Measurements from ENCODE around the gene ITGB4. TPM values are rescaled to one million over a fixed set of nuclear protein-coding genes. Genes with fewer than 3 reads are reported as not detected.

Gene ITGB4
- total and polyA plus RNA-seq, 12 donors, result 4.6 to 17.0 (median 9.0) TPM

DNA sequence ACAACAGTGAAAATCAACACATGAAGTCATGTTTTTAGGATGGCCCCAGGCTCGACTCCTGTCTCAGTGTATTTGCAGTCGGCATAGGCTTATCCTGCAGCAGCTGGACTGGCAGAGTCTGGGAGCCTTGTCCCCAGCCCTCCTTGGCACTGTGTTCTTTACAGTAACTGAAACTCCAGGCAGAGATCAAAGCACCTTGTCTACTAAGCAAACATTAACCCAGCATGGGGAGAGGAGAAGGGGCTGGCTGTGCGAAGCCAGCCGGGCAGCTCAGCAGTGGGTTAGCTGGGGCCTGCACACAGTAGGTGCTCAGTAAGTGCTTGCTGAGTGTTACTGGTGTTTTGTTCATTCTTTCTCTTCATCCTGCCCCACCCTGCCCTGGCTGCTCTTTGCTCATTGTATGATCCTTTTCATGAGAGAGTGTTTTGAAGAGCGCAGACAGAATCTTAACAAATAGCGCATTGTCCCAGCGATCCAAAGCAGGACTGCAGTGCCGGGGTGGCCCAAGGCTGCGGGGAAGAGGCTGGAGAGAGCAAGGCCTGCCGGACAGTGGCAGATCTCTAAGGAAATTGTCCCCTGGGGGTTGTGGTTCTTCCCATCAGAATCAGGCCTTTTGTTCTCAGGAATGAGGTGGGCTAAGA, 23.5 kb upstream of the ITGB4 start:
- Histone ChIP-seq H3K4me1 (peaks cover 20 to 94% (median 67%) of the 10 kb centered on the region in 9 donors), H3K27ac (peak overlapping the region; percentile 35 to 92 (median 70)), H3K4me3 (no peak overlapping the region), H3K36me3 (peaks cover 0 to 95% (median 15%) of the 10 kb centered on the region in 9 donors), H3K9me3 (no peaks in the 10 kb centered on the region), H3K27me3 (no peaks in the 10 kb centered on the region)
- intact Hi-C loops (cut with DNase I), result loop anchor here in 2 of 10 donors (1.0 to 10.0 kb wide), 2 partner anchors 11 to 63 kb away; partner anchors contain the start of gene SMIM5 (in 1 of the 2)
- ATAC-seq, result peak in 1 of 8 donors; percentile 21
- WGBS, 2 donors, result 62 to 65% methylated on average over 10 of the region's 10 CpGs
- no peak for DNase-seq
- TF ChIP-seq, protein P1, sequence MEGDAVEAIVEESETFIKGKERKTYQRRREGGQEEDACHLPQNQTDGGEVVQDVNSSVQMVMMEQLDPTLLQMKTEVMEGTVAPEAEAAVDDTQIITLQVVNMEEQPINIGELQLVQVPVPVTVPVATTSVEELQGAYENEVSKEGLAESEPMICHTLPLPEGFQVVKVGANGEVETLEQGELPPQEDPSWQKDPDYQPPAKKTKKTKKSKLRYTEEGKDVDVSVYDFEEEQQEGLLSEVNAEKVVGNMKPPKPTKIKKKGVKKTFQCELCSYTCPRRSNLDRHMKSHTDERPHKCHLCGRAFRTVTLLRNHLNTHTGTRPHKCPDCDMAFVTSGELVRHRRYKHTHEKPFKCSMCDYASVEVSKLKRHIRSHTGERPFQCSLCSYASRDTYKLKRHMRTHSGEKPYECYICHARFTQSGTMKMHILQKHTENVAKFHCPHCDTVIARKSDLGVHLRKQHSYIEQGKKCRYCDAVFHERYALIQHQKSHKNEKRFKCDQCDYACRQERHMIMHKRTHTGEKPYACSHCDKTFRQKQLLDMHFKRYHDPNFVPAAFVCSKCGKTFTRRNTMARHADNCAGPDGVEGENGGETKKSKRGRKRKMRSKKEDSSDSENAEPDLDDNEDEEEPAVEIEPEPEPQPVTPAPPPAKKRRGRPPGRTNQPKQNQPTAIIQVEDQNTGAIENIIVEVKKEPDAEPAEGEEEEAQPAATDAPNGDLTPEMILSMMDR (IDR thresholded peaks at IDR 0.05), result no peak

DNA sequence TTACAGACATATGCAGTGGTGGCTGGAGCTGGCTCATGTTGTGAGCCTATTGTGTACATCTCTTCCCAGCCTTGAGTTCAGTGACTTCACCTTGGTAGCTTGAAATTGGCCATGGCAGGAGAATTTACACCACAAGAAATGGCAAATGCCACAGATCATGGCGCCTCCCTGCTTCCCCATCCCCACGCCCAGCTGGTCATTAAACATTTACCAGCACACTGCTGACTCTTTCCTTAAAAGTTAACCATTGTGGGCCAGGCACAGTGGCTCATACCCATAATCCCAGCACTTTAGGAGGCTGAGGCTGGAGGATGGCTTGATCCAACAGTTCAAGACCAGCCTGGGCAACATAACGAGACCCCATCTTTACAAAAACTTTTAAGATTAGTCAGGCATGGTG, 22.6 kb upstream of the ITGB4 start:
- H3K36me3 ChIP-seq, result peaks cover 0 to 95% (median 24%) of the 10 kb centered on the region in 9 donors

DNA sequence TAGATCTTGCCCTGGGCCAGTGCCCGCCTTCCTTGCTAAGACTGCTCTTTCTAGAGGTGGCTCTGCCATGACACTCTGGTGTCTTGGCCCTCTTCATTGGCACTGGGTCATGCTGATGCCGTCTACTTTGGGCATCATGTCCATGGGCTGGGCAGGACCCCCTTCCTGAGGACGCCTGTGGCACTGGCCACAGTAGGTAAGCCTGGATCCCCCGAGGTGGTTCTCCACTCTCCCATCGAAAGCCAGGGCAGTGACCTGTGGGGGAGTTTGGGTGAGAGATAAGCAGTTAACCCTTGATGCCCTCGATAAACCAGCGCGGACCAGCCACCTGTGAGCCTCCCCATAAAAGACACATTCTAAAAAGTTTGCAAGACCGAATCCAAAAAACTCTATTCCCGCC, 20.0 kb upstream of the ITGB4 start:
- TF ChIP-seq, protein P1 (IDR thresholded peaks at IDR 0.05), result no peak
- Histone ChIP-seq H3K27me3 (no peaks in the 10 kb centered on the region), H3K4me3 (no peak overlapping the region), H3K4me1 (peaks cover 10 to 70% (median 48%) of the 10 kb centered on the region in 9 donors), H3K27ac (peak overlapping the region in 9 of 10 donors; percentile 44 to 80 (median 72)), H3K9me3 (no peaks in the 10 kb centered on the region), H3K36me3 (peaks cover 0 to 98% (median 47%) of the 10 kb centered on the region in 9 donors)
- intact Hi-C loops (cut with DNase I), result no loop called here
- DNase-seq (no peak), ATAC-seq (no peak)
- 81 to 83% methylated on average over 10 of the region's 10 CpGs for WGBS, 2 donors

More for the DNA sequence above, 22.6 kb upstream of the ITGB4 start:
- no peak for DNase-seq
- ATAC-seq, result no peak
- intact Hi-C loops (cut with DNase I), result loop anchor here in 2 of 10 donors (1.0 to 10.0 kb wide), 2 partner anchors 10 to 64 kb away; partner anchors contain the start of gene SMIM5 (in 1 of the 2)
- TF ChIP-seq, protein P1 (IDR thresholded peaks at IDR 0.05), result no peak
- H3K4me1 ChIP-seq, result peaks cover 20 to 85% (median 59%) of the 10 kb centered on the region in 9 donors
- no peaks in the 10 kb centered on the region for H3K9me3 ChIP-seq
- 89 to 98% methylated on average over 3 of the region's 3 CpGs for WGBS, 2 donors
- H3K4me3 ChIP-seq, result no peak overlapping the region
- H3K27me3 ChIP-seq, result no peaks in the 10 kb centered on the region
- peak overlapping the region in 8 of 10 donors; percentile 67 to 80 (median 74) for H3K27ac ChIP-seq

DNA sequence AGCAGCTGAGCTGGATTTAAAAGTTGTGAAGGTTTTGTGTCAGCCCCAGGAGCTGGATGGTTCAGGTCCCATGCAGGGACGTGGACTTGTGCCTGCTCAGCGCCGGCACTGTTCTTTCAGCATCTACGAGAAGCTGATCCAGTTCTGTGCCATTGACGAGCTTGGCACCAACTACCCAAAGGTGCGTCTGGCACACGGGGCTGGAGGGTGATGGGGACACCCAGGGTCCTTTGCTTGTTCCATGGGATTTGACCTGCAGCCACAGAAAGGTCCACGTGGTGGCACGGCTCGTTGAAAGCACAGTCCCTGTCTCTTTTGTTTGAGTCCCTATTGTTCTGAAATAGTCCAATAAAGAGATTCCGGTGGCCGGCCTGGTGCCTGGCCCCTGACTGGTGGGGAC, 18.1 kb upstream of the ITGB4 start:
- H3K27ac ChIP-seq, result no peak overlapping the region
- TF ChIP-seq, protein P1 (IDR thresholded peaks at IDR 0.05), result no peak
- WGBS, 2 donors, result 96 to 97% methylated on average over 12 of the region's 12 CpGs
- H3K36me3 ChIP-seq, result peaks cover 0 to 99% (median 56%) of the 10 kb centered on the region in 9 donors
- no peaks in the 10 kb centered on the region for H3K27me3 ChIP-seq
- no peak overlapping the region for H3K4me3 ChIP-seq
- intact Hi-C loops (cut with DNase I), result no loop called here
- peaks cover 7 to 68% (median 41%) of the 10 kb centered on the region in 9 donors for H3K4me1 ChIP-seq
- no peaks in the 10 kb centered on the region for H3K9me3 ChIP-seq
- DNase-seq, result no peak
- ATAC-seq, result no peak
